Measurements from ENCODE around the gene TSPAN5.

The TSPAN5 gene

DNA sequence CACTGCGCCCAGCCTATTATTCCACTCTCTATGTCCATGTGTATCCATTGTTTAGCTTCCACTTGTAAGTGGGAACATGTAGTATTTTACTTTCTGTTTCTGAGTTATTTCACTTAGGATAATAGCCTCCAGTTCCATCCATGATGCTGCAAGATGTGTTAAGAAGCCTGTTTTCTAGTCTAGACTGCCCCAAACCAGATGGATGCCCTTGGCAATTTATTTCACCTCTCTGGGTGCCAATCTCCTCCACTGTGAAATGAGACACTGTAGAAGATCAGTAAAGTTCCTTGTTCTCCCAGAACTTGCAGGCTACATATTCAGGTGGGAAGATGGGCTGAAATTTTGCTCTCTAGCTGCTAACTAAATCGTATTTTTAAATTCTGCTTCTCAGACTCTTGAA is 72.8 kb downstream of the TSPAN5 start:
- DNase-seq (ENCODE audit: low read depth in 3 of 3), result no peak

DNA sequence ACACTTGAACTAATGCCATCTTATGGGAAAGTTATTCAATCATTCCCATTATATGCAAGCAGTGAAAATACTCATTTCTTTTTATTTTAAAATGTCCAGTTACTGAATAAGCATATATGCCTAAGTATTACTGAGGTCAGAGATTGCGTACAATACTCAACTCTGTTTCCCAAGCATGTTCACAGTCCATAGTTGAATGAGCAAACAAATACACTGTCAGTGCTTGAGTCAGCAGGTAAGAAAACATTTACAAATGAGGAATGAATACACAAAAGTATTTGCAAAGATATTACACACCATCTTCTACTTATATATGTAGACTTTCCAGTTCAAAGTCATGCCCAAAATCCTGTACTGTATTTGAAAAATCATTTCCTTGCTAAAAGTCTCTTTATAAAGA is 74.1 kb downstream of the TSPAN5 start:
- no peak for DNase-seq (ENCODE audit: low read depth in 3 of 3)

DNA sequence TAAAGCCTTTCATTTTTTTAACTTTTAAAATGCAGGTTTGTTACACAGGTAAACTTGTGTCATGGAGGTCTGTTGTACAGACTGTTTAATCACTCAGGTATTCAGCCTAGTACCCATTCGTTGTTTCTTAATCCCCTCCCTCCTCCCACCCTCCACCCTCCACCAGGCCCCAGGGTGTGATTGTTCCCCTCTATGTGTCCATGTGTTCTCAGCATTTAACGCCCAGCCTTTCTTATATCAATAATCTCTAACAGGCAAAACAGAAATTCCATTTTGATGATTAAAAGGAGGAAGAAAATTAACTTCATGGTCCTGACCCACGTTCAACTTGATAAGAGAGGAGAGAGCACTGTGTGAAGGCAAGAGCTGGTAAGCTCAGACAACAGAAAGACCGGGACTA is 75.1 kb downstream of the TSPAN5 start:
- DNase-seq (ENCODE audit: low read depth in 3 of 3), result no peak

DNA sequence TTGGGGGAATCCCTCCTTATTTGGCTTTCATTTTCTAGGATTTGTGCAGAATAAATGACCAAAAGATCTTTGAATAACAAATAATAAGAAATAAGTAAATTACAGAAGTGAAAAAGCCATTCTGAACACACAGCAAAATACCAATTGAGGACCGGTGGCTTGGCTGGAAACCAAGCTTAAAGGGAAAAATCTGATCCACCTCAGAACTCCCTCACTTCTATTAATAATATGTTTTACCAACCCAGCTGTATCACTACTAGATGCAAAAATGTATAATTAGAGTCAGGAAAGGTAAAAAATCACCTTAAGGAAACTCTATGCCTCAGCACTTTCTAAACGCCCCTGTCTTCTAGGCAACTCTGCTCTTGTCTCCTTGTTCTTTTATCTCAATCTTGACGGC is 77.3 kb downstream of the TSPAN5 start:
- DNase-seq (ENCODE audit: low read depth in 3 of 3), result no peak

DNA sequence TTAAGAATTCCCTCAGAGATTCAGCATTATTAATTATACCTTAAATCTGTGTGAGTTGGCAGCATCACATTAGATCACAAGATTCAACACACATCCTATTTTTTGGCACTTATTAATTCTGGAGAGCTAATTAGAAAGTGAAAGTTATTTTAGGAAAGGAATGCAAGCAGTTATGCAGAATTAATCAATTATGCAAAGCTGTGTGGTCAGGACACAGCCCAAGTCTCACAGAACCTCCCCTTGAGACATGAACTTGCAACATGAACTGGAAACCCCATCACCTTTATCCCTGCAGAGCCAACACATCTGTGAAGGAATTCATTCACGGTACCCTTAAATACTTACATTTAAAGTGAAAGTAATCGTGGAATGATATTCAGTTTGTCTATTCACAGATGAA is 80.5 kb downstream of the TSPAN5 start:
- DNase-seq (ENCODE audit: low read depth in 3 of 3), result no peak

DNA sequence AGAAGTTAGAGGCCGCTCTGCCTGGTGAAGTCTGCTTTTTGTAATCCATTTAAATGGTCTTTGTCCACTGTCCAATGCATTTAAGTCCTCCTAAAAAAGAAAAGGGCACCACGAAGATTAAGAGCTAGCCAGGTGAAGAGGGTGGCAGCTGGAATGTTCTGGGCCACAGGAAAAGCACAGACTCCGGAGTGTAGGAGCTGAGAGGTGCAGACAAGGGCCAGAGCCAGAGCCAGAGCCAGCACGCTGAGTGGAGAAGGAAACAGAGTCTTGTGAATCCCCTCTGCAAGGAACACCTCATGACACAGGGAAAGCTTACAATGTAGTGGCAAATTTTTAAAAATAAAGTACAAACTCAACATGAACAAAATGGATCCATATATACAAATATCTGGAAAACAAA is 83.6 kb downstream of the TSPAN5 start:
- no peak for DNase-seq (ENCODE audit: low read depth in 3 of 3)

DNA sequence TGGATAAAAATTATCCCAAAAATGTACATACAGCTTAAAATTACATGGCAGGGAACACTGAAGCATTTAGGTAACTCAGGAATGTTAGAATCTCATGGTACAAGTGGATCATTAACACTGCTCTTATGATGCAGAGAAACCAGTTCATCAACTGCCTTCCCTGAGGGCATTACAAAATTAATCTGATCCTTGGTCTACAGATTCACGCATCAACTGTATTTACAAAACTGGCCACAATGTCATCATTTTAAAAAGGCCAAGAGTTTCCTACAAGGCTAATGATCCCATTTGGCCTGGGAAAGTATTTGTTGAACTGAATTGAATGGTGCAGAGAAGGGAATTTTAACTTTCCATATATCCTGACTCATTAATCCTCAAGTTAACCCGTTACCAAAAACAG is 84.6 kb downstream of the TSPAN5 start:
- no peak for DNase-seq (ENCODE audit: low read depth in 3 of 3)

DNA sequence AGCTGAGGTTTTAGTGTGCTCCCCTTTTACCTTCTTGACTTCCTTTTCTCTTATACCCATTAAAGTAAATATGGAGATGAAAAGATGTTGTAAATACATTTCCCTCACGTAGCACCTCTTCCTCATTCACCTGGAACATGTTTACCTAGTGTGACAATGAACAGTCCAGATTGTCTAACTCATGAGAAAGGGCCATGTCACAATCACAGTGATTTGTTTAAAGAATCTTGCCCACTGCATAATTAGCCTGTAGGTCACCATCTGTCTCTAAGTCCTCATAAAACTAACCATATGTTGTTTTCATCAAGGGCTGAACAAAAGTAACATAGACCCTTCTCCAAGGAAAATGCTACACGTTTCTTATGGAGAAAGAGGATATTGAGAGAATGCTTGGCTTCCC is 85.7 kb downstream of the TSPAN5 start:
- no peak for DNase-seq (ENCODE audit: low read depth in 3 of 3)

DNA sequence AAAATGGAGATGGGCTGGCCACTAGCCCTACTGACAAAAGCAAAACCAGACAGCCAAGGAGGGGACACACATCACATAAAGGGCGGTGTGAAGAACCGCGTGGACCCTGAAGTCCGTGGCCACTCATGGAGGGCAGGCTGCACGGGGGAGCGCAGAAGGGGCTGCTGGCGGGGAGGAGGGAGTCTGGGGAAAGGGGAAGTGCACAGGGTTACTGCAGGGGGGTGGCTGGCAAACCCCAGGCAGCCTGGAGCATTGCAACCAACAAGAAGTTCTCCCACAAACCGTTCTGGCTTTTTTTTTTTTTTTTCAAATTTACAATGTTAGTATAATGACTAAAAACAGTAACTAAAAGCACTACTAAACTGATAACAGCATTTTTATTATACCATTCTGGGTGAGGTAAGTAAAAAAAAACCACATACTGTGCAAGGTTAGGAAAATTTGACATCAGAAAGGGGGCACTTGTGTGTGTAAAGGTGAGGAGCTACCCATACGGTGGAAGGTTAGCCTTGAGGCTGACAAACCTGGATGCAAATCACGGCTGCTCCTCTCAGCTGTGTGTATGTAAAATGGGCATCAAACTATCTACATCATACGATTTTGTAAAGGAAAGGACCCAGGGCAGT is 87.1 kb downstream of the TSPAN5 start:
- no peak for DNase-seq (ENCODE audit: low read depth in 3 of 3)

DNA sequence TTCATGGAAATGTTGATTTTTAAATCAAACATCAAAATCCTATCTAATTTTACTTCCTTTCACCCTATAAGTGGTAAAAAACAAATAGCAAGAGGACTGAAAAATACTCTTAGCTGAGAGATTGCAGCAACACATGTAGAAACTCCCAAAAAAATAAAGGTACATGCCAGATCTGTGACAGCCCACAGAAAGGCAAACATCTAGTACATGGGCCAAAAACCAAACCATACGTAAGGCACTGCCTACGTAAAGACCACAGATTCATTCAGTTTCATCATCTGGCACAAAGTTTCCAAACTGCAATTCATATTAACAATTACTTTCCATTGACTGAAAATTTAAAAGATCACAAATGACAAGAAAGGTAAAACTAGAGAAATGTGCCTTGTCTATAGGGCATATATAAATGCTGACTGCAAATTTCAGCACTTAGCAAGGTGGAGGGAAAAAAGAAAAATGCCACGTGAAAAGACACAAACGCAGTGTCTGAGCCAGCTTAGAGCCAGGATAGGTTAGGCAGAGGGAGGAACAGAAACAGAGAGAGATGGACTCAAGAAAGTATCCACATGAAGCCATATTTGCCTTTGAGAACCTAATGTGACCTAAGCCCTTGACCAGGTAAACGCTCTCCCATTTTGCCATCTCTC is 88.1 kb downstream of the TSPAN5 start:
- DNase-seq (ENCODE audit: low read depth in 3 of 3), result no peak

DNA sequence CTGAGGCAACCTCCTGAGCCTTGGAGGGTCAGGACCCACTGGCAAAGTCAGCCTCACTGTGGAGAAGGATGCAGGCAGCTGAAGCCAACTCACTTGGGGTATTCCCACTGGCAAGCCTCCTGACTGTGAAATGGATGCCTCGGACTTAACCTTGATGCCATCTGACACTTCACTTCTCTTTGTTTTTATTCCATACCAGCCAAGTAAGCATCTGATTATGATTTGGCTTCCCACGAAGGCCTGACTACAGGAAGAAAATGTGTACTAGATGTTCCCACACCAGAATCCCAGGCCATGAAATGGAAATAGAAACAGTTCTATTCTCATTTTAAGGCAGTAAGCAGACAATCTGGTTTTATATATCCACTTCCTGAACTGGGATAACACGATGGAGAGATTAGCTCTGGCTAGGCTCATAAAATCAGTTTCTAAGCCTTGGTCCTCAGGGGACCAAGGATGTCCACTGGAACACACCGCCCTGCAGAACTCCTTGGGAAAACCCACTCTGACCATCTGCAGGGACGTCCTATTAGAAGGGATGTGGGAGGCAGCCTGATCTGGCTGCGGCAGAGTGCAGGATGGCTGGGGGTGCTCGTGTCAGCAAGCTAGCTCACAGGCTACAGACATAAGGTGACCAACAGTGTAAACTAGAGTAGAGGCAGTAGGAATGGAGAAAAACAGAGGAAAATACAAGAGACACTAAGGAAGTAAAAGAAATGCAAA is 89.3 kb downstream of the TSPAN5 start:
- DNase-seq (ENCODE audit: low read depth in 3 of 3), result no peak

DNA sequence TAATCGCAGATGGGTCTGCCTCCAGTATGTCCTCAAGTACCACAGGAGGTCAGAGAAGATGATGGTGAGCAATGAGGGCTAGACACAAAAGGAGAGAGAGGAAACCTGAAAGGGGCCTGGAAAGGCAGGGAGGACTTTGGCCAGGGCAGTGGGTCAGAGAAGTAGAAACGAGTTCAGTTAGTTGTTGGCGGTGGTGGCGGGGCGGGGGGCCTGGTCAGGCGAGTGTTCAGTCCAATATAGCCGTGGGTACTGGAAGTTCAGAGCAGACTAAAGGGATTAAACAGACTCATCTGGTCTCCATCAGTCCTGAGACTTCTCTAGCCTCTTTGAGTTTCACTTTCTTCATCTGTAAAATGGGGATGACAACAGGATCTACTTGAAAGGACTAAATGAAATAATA is 90.8 kb downstream of the TSPAN5 start:
- DNase-seq (ENCODE audit: low read depth in 3 of 3), result no peak

DNA sequence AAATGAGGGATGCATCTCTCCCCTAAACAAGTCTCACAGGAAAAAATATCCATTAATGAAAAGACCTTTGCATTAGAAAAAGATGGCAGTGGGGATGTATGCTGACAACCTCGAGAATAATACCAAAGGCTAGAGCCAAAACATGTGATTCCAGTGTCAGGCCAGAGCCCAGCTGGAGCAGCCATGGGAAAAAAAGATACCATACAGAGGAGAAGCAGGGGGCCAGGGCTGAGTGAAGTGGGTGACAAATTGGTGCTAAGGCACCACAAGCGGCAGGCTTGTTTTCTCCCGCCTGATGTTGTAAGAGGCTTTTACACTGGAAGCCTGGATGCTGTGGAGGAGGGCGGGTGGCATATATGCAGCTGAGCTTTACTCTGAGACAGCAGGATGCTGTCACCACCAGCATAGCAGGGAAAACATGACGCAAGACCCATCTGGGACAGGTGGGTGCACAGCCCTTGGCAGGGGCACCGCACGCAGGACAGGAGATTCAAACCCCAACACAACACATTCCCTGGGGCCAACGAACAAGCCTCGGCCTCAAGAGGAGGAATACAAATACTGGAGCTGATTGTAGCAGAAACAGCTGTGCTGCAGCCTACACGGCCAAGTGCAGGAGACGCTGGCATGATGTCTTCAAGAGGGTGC is 91.9 kb downstream of the TSPAN5 start:
- DNase-seq (ENCODE audit: low read depth in 3 of 3), result no peak

DNA sequence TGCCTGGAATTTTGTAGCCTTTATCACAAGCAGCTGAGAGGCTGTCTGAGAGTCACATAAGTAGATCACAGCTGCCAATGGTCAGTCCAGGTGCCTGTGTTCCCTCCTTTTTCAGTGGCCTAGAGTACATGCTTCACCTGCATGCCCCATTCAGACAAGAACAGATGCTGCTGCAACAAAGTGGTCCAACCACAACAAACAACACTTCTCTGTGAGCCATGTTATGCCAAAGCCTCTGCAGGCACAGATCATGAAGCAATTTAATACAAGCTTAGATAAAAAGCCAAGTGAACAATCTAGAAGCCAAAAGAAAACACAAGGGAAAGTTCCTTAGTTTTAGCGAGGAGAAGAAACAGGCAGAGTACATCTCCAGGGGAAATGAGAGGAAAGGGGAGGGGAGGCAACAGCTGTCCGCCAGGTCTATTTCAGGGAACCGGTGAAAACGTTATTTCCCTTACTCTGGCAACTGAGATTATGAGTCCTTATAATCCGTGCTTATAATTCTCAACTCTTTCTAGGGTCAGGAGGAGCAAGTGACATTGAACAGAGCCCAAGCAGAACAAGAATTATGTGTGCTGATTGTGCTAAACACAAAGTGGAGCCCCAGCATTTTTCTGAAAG is 92.6 kb downstream of the TSPAN5 start:
- DNase-seq (ENCODE audit: low read depth in 3 of 3), result no peak

DNA sequence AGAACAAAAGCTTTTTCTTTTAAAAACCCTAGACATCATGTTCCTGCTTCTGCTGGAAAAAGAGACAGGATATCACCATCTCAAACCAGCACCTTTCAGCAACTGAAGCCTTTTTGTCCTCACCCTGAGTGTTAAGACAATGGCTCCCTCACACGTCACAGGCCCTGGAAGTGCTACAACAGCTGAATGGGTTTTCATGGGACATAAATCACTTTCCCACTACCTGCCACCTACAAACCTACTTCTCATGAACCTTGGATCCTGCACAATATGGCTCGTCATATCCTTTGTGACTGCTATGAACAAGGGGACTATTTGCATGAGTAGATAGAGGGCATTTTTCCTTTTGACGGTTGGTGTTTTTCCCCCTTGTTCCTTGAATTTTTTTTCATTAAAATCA is 93.6 kb downstream of the TSPAN5 start:
- DNase-seq (ENCODE audit: low read depth in 3 of 3), result no peak

DNA sequence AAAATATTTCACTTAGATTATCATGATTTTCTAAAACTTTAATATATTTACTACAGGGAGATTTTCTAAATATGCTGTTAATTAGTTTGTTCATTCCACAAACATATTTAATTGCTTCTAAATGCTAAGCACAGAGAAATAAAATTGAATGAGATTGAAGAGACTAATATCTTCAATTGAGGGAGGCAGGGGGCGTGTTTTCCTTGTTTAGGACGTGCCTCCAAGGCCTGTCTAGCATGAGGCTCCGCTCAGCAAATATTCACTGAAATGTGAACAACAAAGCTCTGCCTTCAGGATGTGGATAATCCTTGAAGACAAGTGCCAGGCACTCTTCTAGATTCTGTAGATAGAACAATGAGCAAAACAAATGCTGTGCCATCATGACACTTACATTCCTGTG is 98.1 kb downstream of the TSPAN5 start:
- DNase-seq (ENCODE audit: low read depth in 3 of 3), result no peak

DNA sequence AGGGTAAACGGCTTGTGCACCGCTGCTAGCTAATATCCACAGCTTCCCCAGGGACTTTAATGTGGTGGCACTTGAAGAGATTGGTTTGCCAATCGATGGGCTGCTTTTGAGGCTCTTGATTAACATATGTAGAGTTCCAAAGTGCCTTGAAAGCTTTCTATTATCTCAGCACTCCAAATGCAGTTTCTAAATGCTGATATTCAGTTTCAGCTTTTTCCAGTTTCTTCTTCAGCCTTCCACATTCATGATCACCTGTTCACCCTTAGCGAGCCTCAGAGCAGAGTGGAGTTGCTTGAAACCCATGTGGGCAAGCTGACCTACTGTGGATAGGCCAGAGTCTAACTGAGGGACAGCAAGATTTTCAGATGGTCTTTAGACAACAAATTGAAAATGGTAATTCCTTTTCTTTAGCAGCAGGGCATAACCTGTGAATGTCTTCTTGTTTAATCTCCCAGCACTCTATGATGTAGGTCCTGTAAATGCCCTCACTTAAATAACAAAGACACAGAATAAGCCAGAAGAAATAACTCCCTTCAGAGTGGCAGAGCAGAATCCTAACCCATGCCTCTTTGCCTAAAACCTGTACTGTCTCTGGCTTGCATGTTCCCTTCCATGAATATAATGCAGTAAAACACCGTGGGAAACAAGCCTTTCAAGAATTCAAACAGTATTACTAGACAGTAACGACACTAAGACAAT is 99.8 kb downstream of the TSPAN5 start:
- DNase-seq (ENCODE audit: low read depth in 3 of 3), result no peak

DNA sequence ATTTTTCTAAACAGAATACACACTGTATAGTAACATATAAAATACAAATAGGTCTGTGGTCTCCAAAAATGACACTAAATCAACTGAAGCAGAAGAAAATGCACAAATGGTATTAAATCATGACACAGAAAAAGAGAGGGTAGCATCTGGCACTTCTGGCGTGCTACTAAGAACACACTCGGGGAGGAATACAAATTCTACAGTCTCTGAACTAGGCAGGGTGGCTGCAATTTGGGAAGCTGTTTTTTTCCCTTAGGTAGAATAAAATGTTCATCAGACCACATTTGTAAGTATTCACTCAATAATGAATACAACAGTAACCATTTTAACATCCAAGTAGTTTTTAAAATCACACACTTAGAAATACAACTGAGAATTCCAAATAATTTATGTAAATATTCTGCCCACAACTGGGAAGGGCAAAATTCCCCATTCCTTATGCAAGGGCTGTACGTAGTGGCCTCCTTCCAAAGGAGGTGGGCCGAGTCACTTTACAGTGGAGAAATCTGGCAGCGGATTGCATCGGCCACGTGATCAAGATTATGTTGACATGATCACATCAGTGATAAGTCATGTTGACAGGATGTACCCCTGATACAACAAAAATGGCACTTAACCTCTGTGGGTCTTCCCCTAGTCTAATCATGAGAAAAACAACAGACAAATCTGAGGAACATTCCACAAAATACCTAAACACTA is 101.1 kb downstream of the TSPAN5 start:
- no peak for DNase-seq (ENCODE audit: low read depth in 3 of 3)

DNA sequence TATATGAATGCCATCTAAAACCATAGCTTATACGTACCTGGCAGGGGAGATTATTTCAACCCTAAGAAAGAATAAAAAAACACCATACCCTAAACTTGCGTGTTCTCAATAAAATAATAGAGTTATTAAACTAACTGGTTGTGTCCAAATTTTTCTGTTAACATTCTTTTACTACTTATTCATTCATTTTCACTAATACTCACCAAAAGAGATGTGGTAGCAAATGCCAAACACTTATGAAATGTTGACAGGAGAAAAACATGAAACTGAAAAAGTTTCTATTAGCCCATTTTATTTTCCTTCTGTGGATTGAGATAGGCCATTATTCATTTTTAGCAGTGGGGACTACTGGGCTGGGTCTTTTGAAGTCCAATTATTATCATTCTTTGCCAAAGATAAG is 102.0 kb downstream of the TSPAN5 start:
- DNase-seq (ENCODE audit: low read depth in 3 of 3), result no peak

DNA sequence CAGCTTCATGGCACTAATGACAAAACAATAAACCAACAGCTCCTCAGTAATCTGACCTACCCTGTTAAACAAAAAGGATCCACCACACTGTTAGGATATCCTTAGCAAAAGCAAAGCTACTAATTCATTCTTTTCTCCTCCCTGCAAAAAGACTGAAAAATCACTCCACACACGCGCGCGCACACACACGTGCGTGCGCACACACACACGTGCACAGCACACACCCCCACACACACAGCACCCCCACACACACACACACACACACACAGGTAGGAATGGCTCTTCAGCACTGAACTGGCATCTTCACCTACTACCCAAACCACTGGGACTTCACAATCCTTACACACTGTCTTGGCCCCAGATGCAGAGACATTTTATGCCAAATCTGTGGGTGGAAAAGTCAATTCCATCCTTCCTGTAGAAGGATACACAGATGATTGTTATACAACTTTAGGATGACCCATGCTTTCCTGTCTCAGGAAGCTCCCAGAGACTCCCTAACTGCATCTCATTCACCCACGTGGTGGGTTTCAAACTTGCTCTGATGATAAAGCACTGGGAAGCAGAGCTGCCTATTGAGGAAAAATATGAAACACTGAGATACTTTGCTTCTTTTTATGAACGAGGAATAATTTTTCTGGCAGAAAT is 102.5 kb downstream of the TSPAN5 start:
- DNase-seq (ENCODE audit: low read depth in 3 of 3), result no peak
